BLaER1 treated with 17β-estradiol and CSF1 and Interleukin-3, amounts not matched to agents 10 nM and 100 nM (cell line): ENCODE measurements around the gene PRLH.

Source experiments
- H3K27ac ChIP-seq, 11 experiments: shearing (Covaris generic); formaldehyde crosslinking; 2 replicates each; pipeline ENCODE4 v1.8.1; 2022
- H3K27me3 ChIP-seq, 11 experiments: shearing (Covaris generic); formaldehyde crosslinking; 2 replicates each; pipeline ENCODE4 v1.8.1; 2022
- H3K36me3 ChIP-seq, 11 experiments: shearing (Covaris generic); formaldehyde crosslinking; 2 replicates each; pipeline ENCODE4 v1.8.1; 2022
- H3K4me1 ChIP-seq, 10 experiments: shearing (Covaris generic); formaldehyde crosslinking; 2 replicates each; pipeline ENCODE4 v1.8.1; 2022
- H3K4me2 ChIP-seq, 11 experiments: shearing (Covaris generic); formaldehyde crosslinking; 2 replicates each; pipeline ENCODE4 v1.8.1; 2022
- H3K4me3 ChIP-seq, 10 experiments: shearing (Covaris generic); formaldehyde crosslinking; 2 replicates each; pipeline ENCODE4 v1.8.1; 2022
- H3K9ac ChIP-seq, 11 experiments: shearing (Covaris generic); formaldehyde crosslinking; 2 replicates each; pipeline ENCODE4 v1.8.1; 2022
- H3K9me3 ChIP-seq, 11 experiments: shearing (Covaris generic); formaldehyde crosslinking; replicated peaks in 1 of 11; 2 replicates each; pipeline ENCODE4 v1.8.1; 2022
- H4K20me1 ChIP-seq, 11 experiments: shearing (Covaris generic); formaldehyde crosslinking; 2 replicates each; pipeline ENCODE4 v1.8.1; 2022
- Cebpa-rat ChIP-seq, 11 experiments: shearing (Covaris generic); IDR thresholded peaks; 2 replicates each; pipeline ENCODE4 v1.8.1; 2022

Gene PRLH

DNA sequence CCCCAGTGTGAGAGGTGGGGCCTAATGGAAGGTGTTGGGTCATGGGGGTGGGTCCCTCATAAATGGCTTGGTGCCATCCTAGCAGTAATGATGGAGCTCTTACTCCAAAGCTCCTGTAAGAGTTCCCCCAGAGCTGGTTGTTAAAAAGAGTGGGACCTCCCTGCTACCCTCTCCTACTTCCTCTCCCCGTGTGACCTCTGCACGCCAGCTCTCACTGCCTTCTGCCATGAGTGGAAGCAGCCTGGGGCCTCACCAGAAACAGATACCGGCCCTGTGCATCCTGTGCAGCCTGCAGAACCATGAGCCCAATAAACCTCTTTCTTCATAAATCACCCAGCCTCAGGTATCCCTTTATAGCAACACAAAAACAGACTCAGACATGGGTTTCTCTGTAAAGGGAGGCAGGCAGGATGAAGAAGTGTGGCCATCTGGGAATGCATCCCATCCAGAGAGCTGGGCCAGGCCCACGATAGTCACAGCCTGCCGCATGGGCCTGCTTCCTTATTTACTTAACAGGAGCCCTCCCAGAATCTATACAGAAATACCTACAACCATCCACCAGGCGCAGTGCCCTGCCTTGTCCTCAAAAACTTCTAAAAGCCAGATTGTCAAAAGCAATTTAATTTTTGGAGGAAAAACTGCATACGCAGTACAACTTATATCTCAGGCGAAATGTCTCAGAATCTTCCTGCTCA, 7.5 kb downstream of the PRLH start:
- H3K9ac ChIP-seq: 0 out of 22 replicates have a peak overlapping the region, but pooled peaks of 2 of the 11 experiments have one; percentile 9 to 17
- peaks cover 7 to 43% (median 25%) of the 10 kb centered on the region in 11 experiments; a peak in 19 of 22 replicates for H3K36me3 ChIP-seq
- no peak for TF ChIP-seq Cebpa-rat (IDR thresholded peaks at IDR 0.05)
- peak overlapping the region in 1 of 11 experiments; percentile 19; a peak in 1 of 22 replicates for H3K27ac ChIP-seq
- peaks cover 31 to 52% (median 42%) of the 10 kb centered on the region in 10 experiments for H3K4me1 ChIP-seq
- H4K20me1 ChIP-seq: peaks cover 0 to 25% (median 0%) of the 10 kb centered on the region in 11 experiments; a peak in 1 of 22 replicates
- 0 out of 22 replicates have a peak, but pooled peaks cover 0 to 3% (median 0%) of the 10 kb centered on the region in 11 experiments for H3K9me3 ChIP-seq
- H3K4me3 ChIP-seq: no peak overlapping the region
- no peaks in the 10 kb centered on the region for H3K27me3 ChIP-seq
- H3K4me2 ChIP-seq: peak overlapping the region in 10 of 11 experiments; percentile 18 to 59 (median 32); a peak in 16 of 22 replicates

DNA sequence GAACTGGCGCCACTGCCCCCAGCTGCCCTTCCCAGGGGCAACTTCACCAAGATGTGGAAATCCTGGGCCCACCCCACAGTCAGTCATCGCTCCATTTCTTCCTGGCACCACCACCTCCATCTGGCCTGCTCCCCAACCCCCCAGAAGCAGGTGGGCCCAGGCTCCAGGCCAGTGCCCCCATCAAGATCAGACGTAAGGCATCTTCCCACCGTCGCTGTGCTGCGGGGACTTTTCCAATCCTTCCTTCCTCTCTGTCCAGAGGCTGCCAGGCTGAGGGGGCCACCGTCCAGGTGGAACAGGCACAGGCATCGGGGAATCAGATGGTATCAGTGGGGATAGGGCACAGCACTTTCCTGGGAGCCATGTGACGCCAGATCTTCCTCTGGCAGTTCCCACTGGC, 8.1 kb downstream of the PRLH start:
- peaks cover 0 to 30% (median 0%) of the 10 kb centered on the region in 11 experiments; a peak in 2 of 22 replicates for H4K20me1 ChIP-seq
- H3K4me1 ChIP-seq: peaks cover 36 to 55% (median 45%) of the 10 kb centered on the region in 10 experiments
- no peaks in the 10 kb centered on the region for H3K27me3 ChIP-seq
- H3K36me3 ChIP-seq: peaks cover 7 to 49% (median 31%) of the 10 kb centered on the region in 11 experiments; a peak in 19 of 22 replicates
- H3K27ac ChIP-seq: peak overlapping the region in 5 of 11 experiments; percentile 3 to 30 (median 19); a peak in 5 of 22 replicates
- H3K9ac ChIP-seq: peak overlapping the region in 3 of 11 experiments; percentile 5 to 33 (median 17); a peak in 5 of 22 replicates
- no peaks in the 10 kb centered on the region for H3K9me3 ChIP-seq
- H3K4me3 ChIP-seq: no peak overlapping the region
- peak overlapping the region in 10 of 11 experiments; percentile 4 to 59 (median 32); a peak in 17 of 22 replicates for H3K4me2 ChIP-seq
- no peak for TF ChIP-seq Cebpa-rat (IDR thresholded peaks at IDR 0.05)

DNA sequence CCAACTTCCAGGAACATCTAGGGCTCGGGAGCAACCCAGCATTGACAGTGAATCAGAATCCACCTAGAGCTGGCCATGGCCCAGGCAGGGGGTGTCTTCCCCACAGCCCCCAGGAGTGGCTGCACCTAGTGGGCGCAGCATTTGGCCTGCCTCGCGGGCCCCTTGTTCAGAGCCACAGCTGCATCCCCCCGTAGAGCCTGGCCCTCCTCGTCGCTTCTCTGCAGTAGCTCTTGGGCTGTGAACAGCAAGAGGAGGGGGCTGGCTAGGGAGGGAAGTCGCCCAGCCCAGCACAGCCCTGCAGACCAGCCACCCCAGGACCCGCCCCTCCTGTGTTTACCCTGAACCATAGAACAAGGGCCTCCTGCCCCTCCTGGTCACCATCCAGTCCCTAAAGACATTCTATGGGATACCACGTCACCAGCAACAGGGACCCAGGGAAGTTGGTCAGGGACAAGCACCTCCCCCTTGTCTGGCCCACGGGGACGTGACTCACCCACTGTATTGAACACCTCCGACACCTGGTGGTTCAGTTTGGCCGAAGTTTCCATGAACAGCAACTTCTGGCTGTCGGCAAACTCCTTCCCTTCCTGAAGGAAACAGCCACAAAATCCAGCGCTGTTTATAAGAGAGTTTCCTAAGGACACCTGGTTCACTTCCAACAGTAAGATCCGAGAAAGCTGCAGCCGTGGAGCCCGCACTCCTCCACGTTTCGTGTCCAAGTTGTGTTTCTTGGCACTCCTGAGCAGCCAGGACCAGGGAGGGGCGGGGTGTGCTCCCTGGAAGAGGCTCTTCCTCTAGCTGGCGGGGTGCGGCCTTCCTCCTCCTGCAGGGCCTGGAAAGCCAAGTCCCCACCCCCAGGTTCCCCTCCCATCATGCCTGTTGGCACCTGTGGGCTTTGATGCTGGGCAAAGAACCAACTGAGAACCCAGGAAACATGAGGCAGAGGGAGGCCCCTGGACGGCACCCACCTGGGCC, 8.8 kb downstream of the PRLH start:
- H3K27me3 ChIP-seq: no peaks in the 10 kb centered on the region
- peaks cover 7 to 56% (median 31%) of the 10 kb centered on the region in 11 experiments; a peak in 19 of 22 replicates for H3K36me3 ChIP-seq
- H3K27ac ChIP-seq: peak overlapping the region in 5 of 11 experiments; percentile 3 to 30 (median 19); a peak in 5 of 22 replicates
- TF ChIP-seq Cebpa-rat (IDR thresholded peaks at IDR 0.05): no peak
- H3K4me1 ChIP-seq: peaks cover 43 to 62% (median 52%) of the 10 kb centered on the region in 10 experiments
- H3K9me3 ChIP-seq: no peaks in the 10 kb centered on the region
- H3K9ac ChIP-seq: peak overlapping the region in 4 of 11 experiments; percentile 4 to 33 (median 11); a peak in 5 of 22 replicates
- peak overlapping the region; percentile 3 to 59 (median 31); a peak in 18 of 22 replicates for H3K4me2 ChIP-seq
- peaks cover 0 to 36% (median 0%) of the 10 kb centered on the region in 11 experiments; a peak in 2 of 22 replicates for H4K20me1 ChIP-seq
- no peak overlapping the region for H3K4me3 ChIP-seq

DNA sequence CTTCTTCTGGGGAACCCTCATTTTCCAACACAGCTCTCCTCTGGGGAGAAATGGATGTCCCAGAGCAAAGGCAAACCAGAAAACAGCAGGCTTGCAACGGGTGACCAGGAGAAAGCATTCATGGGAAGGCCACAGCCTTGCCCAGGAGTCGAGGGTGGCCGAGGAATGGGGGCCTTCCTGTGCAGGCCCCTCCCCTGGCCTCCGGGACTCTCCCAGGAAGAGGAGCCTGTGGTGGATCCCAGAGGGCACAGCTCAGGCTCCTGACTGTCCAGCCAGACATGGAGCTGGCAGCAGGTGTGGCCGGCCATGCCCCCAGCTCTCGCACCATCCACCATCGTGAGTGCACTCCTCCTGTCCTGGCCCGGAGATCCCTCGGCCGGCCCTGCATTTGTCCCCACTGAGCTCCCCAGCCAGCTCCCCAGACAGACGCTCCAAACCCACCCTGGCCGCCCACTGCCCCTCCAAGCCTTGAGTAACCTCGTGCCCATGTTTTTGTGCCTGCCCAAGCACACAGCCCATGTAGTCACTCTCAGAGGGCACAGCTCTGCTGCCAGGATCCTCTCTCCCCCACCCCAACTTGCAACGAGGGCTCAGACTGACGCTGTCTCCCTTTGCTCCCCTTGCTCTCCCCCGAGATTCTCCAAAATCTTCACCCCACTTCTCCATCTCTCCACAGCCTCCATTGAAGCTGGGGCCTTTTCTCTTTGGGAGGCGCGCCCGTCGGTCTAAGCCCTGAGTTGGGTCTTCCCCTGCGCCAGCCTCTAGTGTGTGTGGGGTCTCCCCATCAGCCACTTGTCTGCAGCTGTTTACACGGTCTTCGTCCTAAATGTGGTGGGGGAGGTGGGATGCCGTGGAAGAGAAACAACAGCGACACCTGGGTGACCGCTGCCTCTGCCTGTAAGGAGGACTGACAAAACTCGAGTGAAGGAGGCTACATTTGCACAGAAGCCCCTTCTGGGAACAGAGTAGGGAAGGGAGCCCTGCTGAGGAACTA, 9.8 kb downstream of the PRLH start:
- H3K4me1 ChIP-seq: peaks cover 43 to 62% (median 52%) of the 10 kb centered on the region in 10 experiments
- peak overlapping the region in 7 of 11 experiments; percentile 3 to 59 (median 31); a peak in 7 of 22 replicates for H3K4me2 ChIP-seq
- H4K20me1 ChIP-seq: peaks cover 0 to 36% (median 0%) of the 10 kb centered on the region in 11 experiments; a peak in 2 of 22 replicates
- TF ChIP-seq Cebpa-rat (IDR thresholded peaks at IDR 0.05): no peak
- no peak overlapping the region for H3K27ac ChIP-seq
- H3K9ac ChIP-seq: 0 out of 22 replicates have a peak overlapping the region, but pooled peaks of 1 of the 11 experiments have one; percentile 18
- no peaks in the 10 kb centered on the region for H3K27me3 ChIP-seq
- no peak overlapping the region for H3K4me3 ChIP-seq
- no peaks in the 10 kb centered on the region for H3K9me3 ChIP-seq
- H3K36me3 ChIP-seq: peaks cover 7 to 66% (median 33%) of the 10 kb centered on the region in 11 experiments; a peak in 19 of 22 replicates

DNA sequence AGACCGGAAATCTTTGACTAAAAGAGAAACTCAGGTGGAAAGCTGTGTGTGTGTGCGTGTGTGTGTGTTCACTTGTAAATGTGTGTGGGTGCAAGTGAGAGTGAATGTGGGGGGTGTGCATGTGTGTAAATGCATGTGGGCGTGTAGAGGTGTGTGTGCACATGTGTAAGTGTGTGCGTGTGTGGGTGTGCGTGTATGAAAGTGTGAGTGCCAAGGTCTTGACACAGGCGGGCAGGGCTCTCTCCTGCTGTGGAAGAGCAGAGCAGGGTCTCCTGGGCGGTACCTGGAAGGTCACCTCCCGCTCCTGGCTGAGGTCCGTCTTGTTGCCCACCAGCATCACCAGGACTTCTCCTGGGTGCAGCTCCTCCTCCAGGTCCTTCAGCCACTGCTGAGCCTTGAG, 10.6 kb downstream of the PRLH start:
- Histone ChIP-seq H3K4me3 (no peak overlapping the region), H4K20me1 (peaks cover 0 to 38% (median 1%) of the 10 kb centered on the region in 11 experiments; a peak in 5 of 22 replicates), H3K27me3 (no peaks in the 10 kb centered on the region), H3K9ac (no peak overlapping the region), H3K4me2 (no peak overlapping the region), H3K36me3 (peaks cover 7 to 69% (median 36%) of the 10 kb centered on the region in 11 experiments; a peak in 19 of 22 replicates), H3K9me3 (no peaks in the 10 kb centered on the region), H3K4me1 (peaks cover 44 to 61% (median 50%) of the 10 kb centered on the region in 10 experiments), H3K27ac (no peak overlapping the region)
- no peak for TF ChIP-seq Cebpa-rat (IDR thresholded peaks at IDR 0.05)

DNA sequence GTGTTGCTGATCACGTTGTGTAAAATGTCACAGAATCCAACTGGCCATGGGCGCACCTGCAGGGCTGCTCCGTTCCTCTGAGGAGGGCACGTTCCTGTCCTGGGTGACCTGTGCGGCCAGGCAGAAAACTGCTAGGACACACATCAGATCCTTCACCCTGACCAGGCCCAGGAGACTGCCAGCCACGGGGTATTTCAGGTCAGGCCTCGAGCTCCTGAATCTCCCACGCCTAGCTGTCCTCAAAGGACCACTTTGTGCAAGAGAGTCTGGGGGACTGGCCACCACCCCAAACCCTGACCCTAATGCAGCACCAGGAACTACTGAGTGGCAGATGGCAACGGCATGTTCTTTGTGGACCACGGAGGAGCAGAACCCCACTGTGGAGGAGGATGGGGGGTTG, 11.1 kb downstream of the PRLH start:
- Histone ChIP-seq H3K4me2 (no peak overlapping the region), H3K9me3 (no peaks in the 10 kb centered on the region), H3K27ac (no peak overlapping the region), H3K36me3 (peaks cover 7 to 69% (median 36%) of the 10 kb centered on the region in 11 experiments; a peak in 19 of 22 replicates), H3K4me1 (peaks cover 46 to 61% (median 51%) of the 10 kb centered on the region in 10 experiments), H3K27me3 (no peaks in the 10 kb centered on the region), H3K4me3 (no peak overlapping the region), H3K9ac (no peak overlapping the region), H4K20me1 (peaks cover 0 to 43% (median 5%) of the 10 kb centered on the region in 11 experiments; a peak in 7 of 22 replicates)
- TF ChIP-seq Cebpa-rat (IDR thresholded peaks at IDR 0.05): no peak

DNA sequence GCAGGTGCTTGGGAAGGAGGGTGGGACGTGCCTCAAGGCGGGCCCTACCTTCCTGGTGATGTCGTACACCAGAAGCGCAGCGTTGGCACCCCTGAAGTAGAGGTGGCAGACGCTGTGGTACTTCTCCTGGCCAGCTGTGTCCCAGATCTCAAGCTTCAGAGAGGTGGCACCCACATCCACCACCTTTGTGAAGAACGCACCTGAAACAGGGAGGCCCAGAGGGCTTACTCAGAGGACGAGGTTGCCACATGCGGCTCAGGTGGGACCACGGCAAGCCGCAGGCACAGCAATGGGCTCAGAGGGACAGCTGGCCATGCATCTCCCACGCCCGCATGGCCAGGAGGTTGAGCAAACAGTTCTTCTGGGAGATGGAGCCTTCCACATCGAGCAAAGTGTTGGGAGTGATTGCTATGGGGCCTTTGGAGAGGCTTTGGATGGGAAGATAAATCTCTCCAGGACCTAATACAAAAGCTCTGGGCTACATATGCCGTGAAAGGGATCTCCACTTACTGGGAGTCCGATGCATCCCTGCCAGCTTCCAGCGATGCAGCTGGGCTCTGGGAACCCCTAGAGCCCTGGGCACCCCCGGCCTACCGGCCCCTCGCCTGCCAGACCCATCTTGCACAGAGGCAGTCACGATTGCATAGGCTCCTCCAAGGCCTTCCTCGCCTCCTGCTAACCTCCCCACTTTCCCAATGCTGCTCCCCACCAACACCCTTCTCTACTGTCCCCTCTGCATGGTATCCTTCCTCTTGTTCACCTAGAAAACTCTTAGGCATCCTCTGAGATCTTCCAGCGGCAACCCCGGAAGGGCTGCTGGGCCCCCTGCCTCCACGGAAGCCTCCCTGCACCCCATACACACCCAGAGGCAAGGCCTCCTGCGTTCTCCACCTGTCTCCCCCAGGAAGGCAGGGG, 11.8 kb downstream of the PRLH start:
- Histone ChIP-seq H3K27me3 (no peaks in the 10 kb centered on the region), H3K4me2 (no peak overlapping the region), H3K9ac (no peak overlapping the region), H3K4me1 (peaks cover 43 to 64% (median 53%) of the 10 kb centered on the region in 10 experiments), H3K36me3 (peaks cover 7 to 70% (median 36%) of the 10 kb centered on the region in 11 experiments; a peak in 19 of 22 replicates), H3K4me3 (no peak overlapping the region), H4K20me1 (peaks cover 0 to 51% (median 5%) of the 10 kb centered on the region in 11 experiments; a peak in 7 of 22 replicates), H3K27ac (no peak overlapping the region), H3K9me3 (no peaks in the 10 kb centered on the region)
- TF ChIP-seq Cebpa-rat (IDR thresholded peaks at IDR 0.05): no peak
